Measurements from ENCODE around the gene C1QTNF4. TPM values are rescaled to one million over a fixed set of nuclear protein-coding genes. Genes with fewer than 3 reads are reported as not detected.
"Not testable (repeated sequence)": the region's sequence is repeated elsewhere in the genome, so short reads cannot be mapped to it uniquely, and the experiment has no call there.

Gene C1QTNF4
- total RNA-seq, 1 experiment from 2014 or later: 0.22 TPM

- peaks cover 32% of the 10 kb centered on the region for H3F3A ChIP-seq (ENCODE audit: insufficient read depth, low read depth)
- no peaks in the 10 kb centered on the region for H4K20me1 ChIP-seq (ENCODE audit: insufficient read depth)
- H2AFZ ChIP-seq: no peak overlapping the region
- TF ChIP-seq CTCF (conservative IDR thresholded peaks at IDR 0.05): no peak
- TF ChIP-seq EZH2 (IDR thresholded peaks at IDR 0.05; ENCODE audit: low read depth): no peak
- no peak overlapping the region for H3K4me3 ChIP-seq
- no peak overlapping the region for H3K4me2 ChIP-seq
- H3K9me3 ChIP-seq (ENCODE audit: insufficient read depth, low read depth): no peaks in the 10 kb centered on the region
- H3K4me1 ChIP-seq (replicated peaks; ENCODE audit: insufficient read depth): peaks cover 9% of the 10 kb centered on the region
- no peak overlapping the region for H3K27ac ChIP-seq
- intact Hi-C loops (cut with micrococcal nuclease; ENCODE audit: unreplicated experiment): no loop called here
- no peaks in the 10 kb centered on the region for H3K9me2 ChIP-seq (ENCODE audit: insufficient read depth)
- ChIA-PET CTCF (no interaction called here), POLR2A (ENCODE audit: unreplicated experiment) (no interaction called here)
- BruUV-seq (replicated peaks): no TSS peak
- H3K79me2 ChIP-seq (ENCODE audit: low read depth): peaks cover 6% of the 10 kb centered on the region; the same call in 1 of the 2 replicates
- DNase-seq: no peak
- no peaks in the 10 kb centered on the region for H3K27me3 ChIP-seq (ENCODE audit: insufficient read depth, low read depth)
- no peaks in the 10 kb centered on the region for H3K36me3 ChIP-seq (ENCODE audit: low read depth)
Measured at GRCh38 chr11:47558695-47559094, 35.5 kb downstream of the C1QTNF4 start.

- POLR2A ChIA-PET (ENCODE audit: unreplicated experiment); H4K20me1 ChIP-seq (ENCODE audit: insufficient read depth); H3K9me2 ChIP-seq (ENCODE audit: insufficient read depth); H3K4me2 ChIP-seq; BruUV-seq (replicated peaks); intact Hi-C loops (cut with micrococcal nuclease; ENCODE audit: unreplicated experiment); H3K9me3 ChIP-seq (ENCODE audit: insufficient read depth, low read depth); H3K4me3 ChIP-seq; H3K36me3 ChIP-seq (ENCODE audit: low read depth); H3K27me3 ChIP-seq (ENCODE audit: insufficient read depth, low read depth); H3K27ac ChIP-seq; H2AFZ ChIP-seq; DNase-seq: not testable (repeated sequence)
- H3F3A ChIP-seq (ENCODE audit: insufficient read depth, low read depth): peaks cover 29% of the 10 kb centered on the region; the same call in 1 of the 2 replicates
- peaks cover 12% of the 10 kb centered on the region for H3K79me2 ChIP-seq (ENCODE audit: low read depth)
- peaks cover 14% of the 10 kb centered on the region for H3K4me1 ChIP-seq (replicated peaks; ENCODE audit: insufficient read depth)
- CTCF ChIA-PET: interaction anchor here (0.7 kb wide), 1 partner anchor 53 kb away, joined by 3 read pairs; no protein-coding TSS in a partner anchor
Measured at GRCh38 chr11:47557004-47557403, 37.2 kb downstream of the C1QTNF4 start.

- no peaks in the 10 kb centered on the region for H3K9me3 ChIP-seq (ENCODE audit: insufficient read depth, low read depth)
- no peak for DNase-seq
- peak overlapping the region; percentile 60 for H2AFZ ChIP-seq
- H3K36me3 ChIP-seq (ENCODE audit: low read depth): peaks cover 20% of the 10 kb centered on the region
- peaks cover 24% of the 10 kb centered on the region for H3K4me1 ChIP-seq (replicated peaks; ENCODE audit: insufficient read depth)
- H3K79me2 ChIP-seq (ENCODE audit: low read depth): peaks cover 43% of the 10 kb centered on the region
- H3K4me2 ChIP-seq: peak overlapping the region; percentile 97
- intact Hi-C loops (cut with micrococcal nuclease; ENCODE audit: unreplicated experiment): loop anchor here (1.0 to 5.0 kb wide), 4 partner anchors 11 to 126 kb away; partner anchors contain the start of gene PSMC3
- no TSS peak for BruUV-seq (replicated peaks)
- CTCF ChIA-PET: interaction anchor here (0.5 to 0.9 kb wide), 15 partner anchors 10 to 496 kb away, joined by 3 to 11 read pairs (median 4); no protein-coding TSS in a partner anchor
- H3K4me3 ChIP-seq: peak overlapping the region; percentile 80
- peaks cover 27% of the 10 kb centered on the region for H4K20me1 ChIP-seq (ENCODE audit: insufficient read depth)
- H3K9me2 ChIP-seq (ENCODE audit: insufficient read depth): 0 out of 2 replicates have a peak, but pooled peaks cover 5% of the 10 kb centered on the region
- H3K27ac ChIP-seq: peak overlapping the region; percentile 28; the same call in 1 of the 2 replicates
- peaks cover 33% of the 10 kb centered on the region; the same call in 1 of the 2 replicates for H3F3A ChIP-seq (ENCODE audit: insufficient read depth, low read depth)
- no peak; the same call in 1 of the 2 replicates for TF ChIP-seq CTCF (conservative IDR thresholded peaks at IDR 0.05)
- TF ChIP-seq EZH2 (IDR thresholded peaks at IDR 0.05; ENCODE audit: low read depth): no peak
- POLR2A ChIA-PET (ENCODE audit: unreplicated experiment): interaction anchor here (0.5 to 0.6 kb wide), 3 partner anchors 105 to 296 kb away, joined by 4 to 14 read pairs (median 6); no protein-coding TSS in a partner anchor
- H3K27me3 ChIP-seq (ENCODE audit: insufficient read depth, low read depth): no peaks in the 10 kb centered on the region
Measured at GRCh38 chr11:47553406-47553743, 40.8 kb downstream of the C1QTNF4 start.
